Vagina (tissue), 2 donors: ENCODE results near the gene SLAIN2. TPM values are rescaled to one million over a fixed set of nuclear protein-coding genes. Genes with fewer than 3 reads are reported as not detected.
"Not testable (repeated sequence)": the region's sequence is repeated elsewhere in the genome, so short reads cannot be mapped to it uniquely, and the experiment has no call there.

ENCODE experiments used
- DNase-seq, 2 donors: peaks; one replicate each; pipeline ENCODE4 v3.0.0-alpha.2; 2017; ENCODE audit errors: extremely low spot score in 2 of 2
- H3K27ac ChIP-seq: fragments of 200-600 bp; sonication (generic); one replicate; pipeline ENCODE4 v1.5.1; 2019
- H3K27me3 ChIP-seq: fragments of 200-600 bp; sonication (generic); one replicate; pipeline ENCODE4 v1.5.1; 2019
- H3K36me3 ChIP-seq, 2 donors: fragments of 200-600 bp; sonication (generic); one replicate each; pipeline ENCODE4 v1.5.1; 2017 to 2019
- H3K4me1 ChIP-seq: fragments of 200-600 bp; sonication (generic); one replicate; pipeline ENCODE4 v1.5.1; 2019
- H3K4me3 ChIP-seq, 2 donors: fragments of 200-600 bp; sonication (generic); 1 replicate in 1 of 2; 2 replicates in 1 of 2; pipeline ENCODE4 v1.5.1; 2016 to 2019
- H3K9me3 ChIP-seq: fragments of 200-600 bp; sonication (generic); one replicate; pipeline ENCODE4 v1.5.1; 2019
- POLR2A ChIP-seq, 2 donors: fragments of 450-650 bp; IDR thresholded peaks; one replicate each; pipeline ENCODE4 v1.6.1; 2017; ENCODE audit warnings: antibody characterized with exemption in 2 of 2, mild to moderate bottlenecking in 2 of 2, moderate library complexity in 2 of 2
- POLR2AphosphoS5 ChIP-seq, 2 donors: sonication (generic); formaldehyde crosslinking; IDR thresholded peaks; one replicate each; pipeline ENCODE4 v1.9.0; 2017; ENCODE audit warnings: antibody characterized with exemption in 2 of 2, mild to moderate bottlenecking in 2 of 2, low read depth in 1 of 2; ENCODE audit not compliant: insufficient read depth in 1 of 2
- intact Hi-C: fragments of 100-400 bp; cut with DNase I; formaldehyde crosslinking; loops from one replicate; pipeline ENCODE4 v1.15.1; 2023
- total RNA-seq: library from RNA; depleted of rRNA; stranded (reverse); fragments of >200 nt; gene quantifications from one replicate; pipeline ENCODE4 v1.2.3, GENCODE V29; 2016
- TF ChIP-seq, protein P1 (sequence below), 3 experiments: fragments of 450-650 bp in 2 of 3; fragments of 200-600 bp in 1 of 3; sonication (generic) in 1 of 3; IDR thresholded peaks; one replicate each; pipeline ENCODE4 v1.5.1; 2017 to 2019; ENCODE audit warnings: antibody characterized with exemption in 3 of 3, mild to moderate bottlenecking in 2 of 3, moderate library complexity in 2 of 3

SLAIN2 gene
- total RNA-seq, 1 donor from 2014 or later, result 39.5 TPM

DNA sequence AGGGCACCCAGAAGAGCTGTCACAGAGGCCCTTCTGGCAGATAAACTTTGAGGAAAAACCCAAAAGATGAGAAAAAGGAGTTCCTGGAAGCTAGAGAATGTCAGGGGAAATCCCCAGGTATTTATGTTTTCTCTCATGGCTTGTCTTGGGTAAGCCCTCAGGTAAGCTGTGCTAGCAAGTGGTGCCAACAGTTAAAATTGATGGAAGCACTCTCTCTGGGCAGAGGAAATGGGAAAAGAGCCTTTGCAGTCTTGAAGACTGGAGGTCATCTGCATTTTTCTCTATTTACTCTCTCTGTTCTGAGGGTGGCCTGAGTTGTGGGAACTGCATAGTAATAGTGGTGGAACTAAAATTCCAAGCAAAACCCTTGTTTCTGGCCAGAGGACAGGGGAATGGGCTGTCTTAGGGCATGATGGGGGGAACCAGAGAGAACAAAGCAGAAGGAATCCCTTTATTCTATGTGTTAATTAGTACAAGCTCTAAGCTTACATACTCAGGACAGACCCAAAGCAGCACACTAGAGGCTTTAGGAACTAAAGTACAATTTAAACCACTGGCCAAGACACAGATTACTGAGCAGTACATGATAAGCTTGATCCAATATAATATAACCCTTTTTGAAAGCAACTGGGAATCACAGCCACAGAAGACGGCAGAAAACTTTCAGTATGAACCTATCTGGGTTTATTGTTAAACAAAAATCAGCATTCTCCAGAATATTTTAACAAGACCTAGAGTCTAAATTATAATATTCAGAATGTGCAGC, 88.6 kb downstream of the SLAIN2 start:
- no peak for DNase-seq
- intact Hi-C loops, result no loop called here
- no peak for TF ChIP-seq POLR2AphosphoS5 (IDR thresholded peaks at IDR 0.05; ENCODE audit: insufficient read depth in 1 of 2, low read depth in 1 of 2)
- no peaks in the 10 kb centered on the region for H3K9me3 ChIP-seq
- H3K27ac ChIP-seq, result no peak overlapping the region
- no peaks in the 10 kb centered on the region for H3K4me1 ChIP-seq
- H3K27me3 ChIP-seq, result no peaks in the 10 kb centered on the region
- H3K4me3 ChIP-seq, result no peak overlapping the region
- no peaks in the 10 kb centered on the region for H3K36me3 ChIP-seq

DNA sequence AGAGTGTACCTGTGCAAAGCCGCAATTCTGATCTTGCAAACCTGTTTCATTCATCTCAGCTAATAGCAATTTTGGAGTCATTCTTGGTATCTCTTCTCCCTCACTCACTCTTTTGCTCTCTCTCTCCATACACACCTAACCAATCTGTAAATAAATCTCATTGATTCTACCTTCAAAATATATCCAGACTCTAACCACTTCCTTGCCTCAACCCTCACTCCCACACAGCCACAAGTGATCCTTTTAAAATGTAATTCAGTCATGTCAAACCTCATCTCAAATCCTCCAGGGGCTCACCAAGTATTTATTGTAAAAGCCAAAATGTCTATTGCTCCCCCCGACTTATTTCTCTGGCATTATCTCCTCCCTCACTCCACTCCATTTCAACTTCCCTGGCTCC, 90.1 kb downstream of the SLAIN2 start:
- TF ChIP-seq POLR2A (IDR thresholded peaks at IDR 0.05), result no peak
- TF ChIP-seq POLR2AphosphoS5 (IDR thresholded peaks at IDR 0.05; ENCODE audit: insufficient read depth in 1 of 2, low read depth in 1 of 2), result no peak
- TF ChIP-seq, protein P1, sequence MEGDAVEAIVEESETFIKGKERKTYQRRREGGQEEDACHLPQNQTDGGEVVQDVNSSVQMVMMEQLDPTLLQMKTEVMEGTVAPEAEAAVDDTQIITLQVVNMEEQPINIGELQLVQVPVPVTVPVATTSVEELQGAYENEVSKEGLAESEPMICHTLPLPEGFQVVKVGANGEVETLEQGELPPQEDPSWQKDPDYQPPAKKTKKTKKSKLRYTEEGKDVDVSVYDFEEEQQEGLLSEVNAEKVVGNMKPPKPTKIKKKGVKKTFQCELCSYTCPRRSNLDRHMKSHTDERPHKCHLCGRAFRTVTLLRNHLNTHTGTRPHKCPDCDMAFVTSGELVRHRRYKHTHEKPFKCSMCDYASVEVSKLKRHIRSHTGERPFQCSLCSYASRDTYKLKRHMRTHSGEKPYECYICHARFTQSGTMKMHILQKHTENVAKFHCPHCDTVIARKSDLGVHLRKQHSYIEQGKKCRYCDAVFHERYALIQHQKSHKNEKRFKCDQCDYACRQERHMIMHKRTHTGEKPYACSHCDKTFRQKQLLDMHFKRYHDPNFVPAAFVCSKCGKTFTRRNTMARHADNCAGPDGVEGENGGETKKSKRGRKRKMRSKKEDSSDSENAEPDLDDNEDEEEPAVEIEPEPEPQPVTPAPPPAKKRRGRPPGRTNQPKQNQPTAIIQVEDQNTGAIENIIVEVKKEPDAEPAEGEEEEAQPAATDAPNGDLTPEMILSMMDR (IDR thresholded peaks at IDR 0.05), result no peak
- Histone ChIP-seq H3K4me3 (no peak overlapping the region), H3K27ac (no peak overlapping the region), H3K9me3 (no peaks in the 10 kb centered on the region), H3K4me1 (no peaks in the 10 kb centered on the region), H3K27me3 (no peaks in the 10 kb centered on the region), H3K36me3 (no peaks in the 10 kb centered on the region)
- no peak for DNase-seq
- intact Hi-C loops, result no loop called here

DNA sequence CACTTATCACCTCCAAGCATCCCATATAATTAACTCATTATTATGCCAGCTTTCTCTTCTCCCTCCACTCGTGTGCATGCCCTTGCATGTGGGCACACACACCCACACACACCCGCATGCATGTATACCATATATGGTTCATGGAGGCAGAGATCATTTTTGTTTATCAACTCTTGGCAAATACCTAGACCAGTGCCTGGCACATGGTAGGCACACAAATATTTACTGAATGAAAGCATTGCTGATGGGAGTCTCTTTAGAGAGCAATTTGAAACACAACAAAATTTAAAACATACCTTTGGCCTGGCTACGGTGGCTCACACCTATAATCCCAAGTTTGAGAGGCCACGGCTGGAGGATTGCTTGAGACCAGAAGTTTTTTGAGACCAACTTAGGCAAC, 90.7 kb downstream of the SLAIN2 start:
- Histone ChIP-seq H3K4me3 (no peak overlapping the region), H3K9me3 (no peaks in the 10 kb centered on the region), H3K27ac (no peak overlapping the region), H3K27me3 (no peaks in the 10 kb centered on the region), H3K4me1 (no peaks in the 10 kb centered on the region), H3K36me3 (no peaks in the 10 kb centered on the region)
- no peak for DNase-seq
- TF ChIP-seq POLR2A (IDR thresholded peaks at IDR 0.05) (no peak), POLR2AphosphoS5 (IDR thresholded peaks at IDR 0.05; ENCODE audit: insufficient read depth in 1 of 2, low read depth in 1 of 2) (no peak)
- TF ChIP-seq, protein P1 (IDR thresholded peaks at IDR 0.05), result no peak
- intact Hi-C loops, result no loop called here

DNA sequence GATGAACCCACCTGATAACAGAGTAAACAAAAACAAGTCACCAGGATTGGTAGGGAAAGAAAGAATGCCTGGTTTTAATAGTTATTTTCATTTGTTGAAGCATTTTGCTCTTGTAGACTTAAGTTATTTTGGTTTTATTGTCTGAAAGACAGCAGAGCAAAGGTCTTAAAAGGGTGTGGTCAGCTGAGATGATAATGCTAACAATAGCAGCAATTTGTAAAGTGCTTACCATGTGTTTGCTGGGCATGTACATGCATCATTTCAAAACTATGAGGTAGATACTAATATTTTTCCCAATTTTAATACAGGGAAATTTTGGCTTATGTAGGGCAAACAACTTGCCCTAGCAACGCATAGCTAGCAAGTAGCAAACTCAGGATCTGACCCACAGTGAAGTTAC, 95.0 kb downstream of the SLAIN2 start:
- Histone ChIP-seq H3K36me3 (no peaks in the 10 kb centered on the region), H3K4me1 (no peaks in the 10 kb centered on the region), H3K27me3 (no peaks in the 10 kb centered on the region), H3K9me3 (no peaks in the 10 kb centered on the region), H3K27ac (no peak overlapping the region), H3K4me3 (no peak overlapping the region)
- TF ChIP-seq POLR2A (IDR thresholded peaks at IDR 0.05), result no peak
- TF ChIP-seq, protein P1 (IDR thresholded peaks at IDR 0.05), result no peak
- TF ChIP-seq POLR2AphosphoS5 (IDR thresholded peaks at IDR 0.05; ENCODE audit: insufficient read depth in 1 of 2, low read depth in 1 of 2), result no peak
- intact Hi-C loops, result no loop called here
- DNase-seq, result no peak

DNA sequence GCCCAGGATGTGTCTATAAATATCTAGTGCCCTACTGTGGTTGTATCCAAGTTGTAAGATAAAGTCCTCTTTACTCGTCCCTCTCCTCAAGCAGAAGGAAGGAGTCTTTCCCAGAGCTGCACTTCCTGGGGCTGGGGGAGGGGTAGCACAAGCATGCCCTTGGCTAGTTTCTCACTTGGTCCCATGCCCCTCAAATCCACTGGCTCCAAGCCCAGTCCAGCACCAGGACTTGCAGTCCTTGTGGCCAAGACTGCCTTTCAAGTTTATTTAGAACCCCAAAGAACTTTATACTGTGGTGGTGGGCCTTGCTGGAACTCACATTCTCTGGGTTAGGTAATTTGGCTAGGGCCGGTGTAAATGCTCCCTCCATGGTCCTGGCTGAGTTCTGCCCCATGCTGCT, 98.7 kb downstream of the SLAIN2 start:
- no peaks in the 10 kb centered on the region for H3K27me3 ChIP-seq
- no peak overlapping the region for H3K4me3 ChIP-seq
- no peaks in the 10 kb centered on the region for H3K9me3 ChIP-seq
- H3K4me1 ChIP-seq, result no peaks in the 10 kb centered on the region
- TF ChIP-seq POLR2A (IDR thresholded peaks at IDR 0.05), result no peak
- no peak for TF ChIP-seq POLR2AphosphoS5 (IDR thresholded peaks at IDR 0.05; ENCODE audit: insufficient read depth in 1 of 2, low read depth in 1 of 2)
- TF ChIP-seq, protein P1 (IDR thresholded peaks at IDR 0.05), result no peak
- no peak overlapping the region for H3K27ac ChIP-seq
- DNase-seq, result no peak
- no peaks in the 10 kb centered on the region for H3K36me3 ChIP-seq
- intact Hi-C loops, result no loop called here

DNA sequence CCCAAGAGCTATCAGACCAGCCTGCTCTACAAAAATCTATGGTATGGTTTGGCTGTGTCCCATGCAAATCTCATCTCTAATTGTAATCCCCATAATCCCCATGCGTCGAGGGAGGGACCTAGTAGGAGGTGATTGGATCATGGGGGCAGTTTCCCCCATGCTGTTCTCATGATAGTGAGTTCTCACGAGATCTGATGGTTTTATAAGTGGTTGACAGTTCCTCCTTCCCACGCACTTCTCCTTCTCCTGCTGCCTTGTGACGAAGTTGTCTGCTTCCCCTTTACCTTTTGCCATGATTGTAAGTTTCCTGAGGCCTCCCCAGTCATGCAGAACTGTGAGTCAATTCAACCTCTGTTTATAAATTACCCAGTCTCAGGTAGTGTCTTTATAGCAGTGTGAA, 99.6 kb downstream of the SLAIN2 start:
- H3K27ac ChIP-seq, DNase-seq, intact Hi-C loops, H3K36me3 ChIP-seq, H3K27me3 ChIP-seq, H3K4me3 ChIP-seq, H3K9me3 ChIP-seq, H3K4me1 ChIP-seq: not testable (repeated sequence)
